HepG2 (cell line): Measurements from ENCODE around the gene DSN1. TPM values are rescaled to one million over a fixed set of nuclear protein-coding genes. Genes with fewer than 3 reads are reported as not detected.

Source experiments
- ATAC-seq: fragments of 200-7000 bp; cut with Tn5 transposase; 3 replicates; pipeline ENCODE4 v1.9.1; 2020; ENCODE audit warnings: mild to moderate bottlenecking, moderate library complexity
- BruUV-seq: library from RNA; stranded (reverse); fragments of 400-500 nt; replicated peaks from 2 replicates; lab custom pipeline; 2021; lab: Mats Ljungman, UMichigan
- CTCF ChIA-PET: fragments of 300-600 bp; formaldehyde crosslinking; extraction: SDS; loops from one replicate; lab custom pipeline; 2021; ENCODE audit warnings: low total read pairs, inconsistent platforms, low intra/inter-chr PET ratio; lab: Yijun Ruan, JAX
- POLR2A ChIA-PET: fragments of 350-600 bp; sonication (Branson Sonifier 250); formaldehyde crosslinking; loops from one replicate; lab custom pipeline; 2020; ENCODE audit warnings: antibody characterized with exemption, inconsistent platforms; lab: Yijun Ruan, JAX
- DNase-seq: peaks from one replicate; pipeline ENCODE4 v3.0.0-alpha.2; 2015; ENCODE audit warnings: low spot score
- FAIRE-seq: peaks from 3 replicates; lab custom pipeline; 2011; peaks lifted over from hg19 to GRCh38; lab: Jason Lieb, UNC
- H2AFZ ChIP-seq: one replicate; pipeline ENCODE4 v1.6.1; 2011; ENCODE audit warnings: low read length, inconsistent platforms
- H3K27ac ChIP-seq: fragments of 300-600 bp; 3 replicates; pipeline ENCODE4 v1.8.0; 2011; ENCODE audit warnings: mixed run types, mild to moderate bottlenecking, mixed read lengths, low read length, inconsistent platforms; ENCODE audit not compliant: insufficient read depth; ENCODE audit errors: extremely low read length
- H3K27me3 ChIP-seq, 2 experiments: fragments of 200-600 bp in 1 of 2; 2 replicates in 1 of 2; 3 replicates in 1 of 2; pipeline versions ENCODE4 v1.6.0 to v1.8.0; 2011; ENCODE audit warnings: low read length in 2 of 2, mild to moderate bottlenecking in 2 of 2, moderate library complexity in 2 of 2, inconsistent platforms in 1 of 2; ENCODE audit not compliant: insufficient read depth in 2 of 2, control insufficient read depth in 1 of 2
- H3K36me3 ChIP-seq, 2 experiments: fragments of 200-600 bp in 1 of 2; replicated peaks in 1 of 2; 2 replicates in 1 of 2; 3 replicates in 1 of 2; pipeline versions ENCODE4 v1.5.1 to v1.8.0; 2011; ENCODE audit warnings: low read length in 2 of 2, inconsistent platforms in 1 of 2; ENCODE audit not compliant: insufficient read depth in 2 of 2, control insufficient read depth in 1 of 2
- H3K4me1 ChIP-seq: 2 replicates; pipeline ENCODE4 v1.5.1; 2012; ENCODE audit warnings: low read length, inconsistent platforms; ENCODE audit not compliant: insufficient read depth
- H3K4me2 ChIP-seq: 2 replicates; pipeline ENCODE4 v1.6.0; 2011; ENCODE audit warnings: low read depth, low read length, inconsistent platforms
- H3K4me3 ChIP-seq, 3 experiments: fragments of 200-600 bp in 1 of 3; sonication (generic), shearing (Covaris generic) in 1 of 3; replicated peaks in 1 of 3; 2 replicates each; pipeline ENCODE4 v1.5.1; 2011 to 2016; ENCODE audit warnings: low read length in 3 of 3, inconsistent platforms in 2 of 3, low read depth in 2 of 3, mild to moderate bottlenecking in 2 of 3, control low read depth in 1 of 3, mixed read lengths in 1 of 3; ENCODE audit not compliant: insufficient read depth in 1 of 3
- H3K79me2 ChIP-seq: one replicate; pipeline ENCODE4 v1.6.1; 2011; ENCODE audit warnings: low read length, inconsistent platforms; ENCODE audit not compliant: insufficient read depth
- H3K9ac ChIP-seq: 2 replicates; pipeline ENCODE4 v1.6.0; 2011; ENCODE audit warnings: mild to moderate bottlenecking, low read depth, low read length, inconsistent platforms; ENCODE audit not compliant: insufficient read depth
- H3K9me3 ChIP-seq: 2 replicates; pipeline ENCODE4 v1.5.1; 2012; ENCODE audit warnings: mild to moderate bottlenecking, low read length
- H4K20me1 ChIP-seq: 2 replicates; pipeline ENCODE4 v1.6.0; 2011; ENCODE audit warnings: inconsistent platforms, mild to moderate bottlenecking, low read length, moderate library complexity; ENCODE audit not compliant: insufficient read depth
- CBX5 ChIP-seq: sonication (generic); formaldehyde crosslinking; IDR thresholded peaks from 2 replicates; pipeline ENCODE4 v1.4.0; 2020; ENCODE audit warnings: missing genetic modification reagents, borderline replicate concordance
- CENPT ChIP-seq: sonication (generic); formaldehyde crosslinking; IDR thresholded peaks from 2 replicates; pipeline ENCODE4 v1.8.0; 2022; ENCODE audit warnings: low read depth, mild to moderate bottlenecking, moderate library complexity, missing genetic modification reagents
- FOXK2 ChIP-seq: fragments of 450-650 bp; IDR thresholded peaks from 2 replicates; pipeline ENCODE4 v1.6.1; 2016
- GFI1 ChIP-seq: sonication (generic); formaldehyde crosslinking; IDR thresholded peaks from 2 replicates; pipeline ENCODE4 v1.5.0; 2020; ENCODE audit warnings: missing genetic modification reagents, mild to moderate bottlenecking, borderline replicate concordance
- HDAC2 ChIP-seq: sonication (generic); formaldehyde crosslinking; IDR thresholded peaks from 2 replicates; pipeline ENCODE4 v1.4.0; 2020; ENCODE audit warnings: missing genetic modification reagents
- MBNL3 ChIP-seq: fragments of 250-450 bp; sonication (Bioruptor Pico); conservative IDR thresholded peaks from 2 replicates; pipeline ENCODE4 v1.8.0; 2022; ENCODE audit warnings: mild to moderate bottlenecking, inconsistent platforms
- PHF20 ChIP-seq: sonication (generic); formaldehyde crosslinking; IDR thresholded peaks from 2 replicates; pipeline ENCODE4 v1.5.0; 2020; ENCODE audit warnings: mild to moderate bottlenecking, missing genetic modification reagents
- SP5 ChIP-seq: IDR thresholded peaks from 2 replicates; pipeline ENCODE4 v1.6.1; 2016; ENCODE audit warnings: low read depth, borderline replicate concordance
- THAP11 ChIP-seq: IDR thresholded peaks from 2 replicates; pipeline ENCODE4 v1.6.1; 2016; ENCODE audit warnings: missing biosample characterization, missing genetic modification reagents
- ZMYM3 ChIP-seq: sonication (generic); formaldehyde crosslinking; IDR thresholded peaks from 2 replicates; pipeline ENCODE4 v1.5.1; 2020; ENCODE audit warnings: mild to moderate bottlenecking, missing genetic modification reagents
- ZNF607 ChIP-seq: sonication (generic); formaldehyde crosslinking; IDR thresholded peaks from 2 replicates; pipeline ENCODE4 v1.5.1; 2020; ENCODE audit warnings: missing genetic modification reagents, mild to moderate bottlenecking, borderline replicate concordance
- ZNF615 ChIP-seq: sonication (generic); formaldehyde crosslinking; IDR thresholded peaks from 2 replicates; pipeline ENCODE4 v1.5.0; 2020; ENCODE audit warnings: mild to moderate bottlenecking, missing genetic modification reagents, borderline replicate concordance
- ZNF747 ChIP-seq: sonication (generic); formaldehyde crosslinking; IDR thresholded peaks from 2 replicates; pipeline ENCODE4 v1.8.1; 2023; ENCODE audit warnings: missing genetic modification reagents, mild to moderate bottlenecking, borderline replicate concordance
- ZNF768 ChIP-seq: sonication (generic); formaldehyde crosslinking; IDR thresholded peaks from 2 replicates; pipeline ENCODE4 v1.4.0; 2020; ENCODE audit warnings: missing genetic modification reagents
- WGBS: methylation state at CpG from one replicate; pipeline ENCODE4 v1.1.6; 2017; ENCODE audit warnings: low lambda C conversion rate; 5-methylcytosine and 5-hydroxymethylcytosine counted together
- in situ Hi-C: cut with HindIII; loops from 2 replicates; pipeline ENCODE4 v1.10.0; 2017; ENCODE audit warnings: low pct_unique_long_range_greater_than_20kb; ENCODE audit not compliant: extremely low pct_ligation_motif_present
- intact Hi-C: fragments of 100-400 bp; cut with micrococcal nuclease; formaldehyde crosslinking; loops from one replicate; pipeline ENCODE4 v1.10.0; 2022; ENCODE audit not compliant: unreplicated experiment
- polyA plus RNA-seq, 8 experiments: library from polyadenylated mRNA; depleted of rRNA in 3 of 8; stranded (reverse) in 7 of 8; unstranded in 1 of 8; fragments of >200 nt; fragmentation: Illumina TruSeq in 4 of 8; extraction: Trizol in 4 of 8; gene quantifications; 2 replicates each; pipeline versions ENCODE4 v1.2.1 to v1.2.3, GENCODE V29; 2011 to 2016; ENCODE audit warnings: low read depth in 4 of 8, missing spikeins in 1 of 8, mixed read lengths in 1 of 8; ENCODE audit not compliant: insufficient read depth in 1 of 8
- total RNA-seq, 5 experiments: library from RNA; depleted of rRNA; stranded (reverse); fragments of >200 nt; fragmentation: Illumina TruSeq; extraction: Trizol; gene quantifications; 2 replicates each; pipeline ENCODE4 v1.2.3, GENCODE V29; 2016; ENCODE audit warnings: low read depth in 1 of 5

Gene DSN1
- total and polyA plus RNA-seq, 2 of the 13 experiments (the other 11 are each of a cell fraction or from before 2014, with no cell fraction given), result 18.7 to 53.7 TPM

DNA sequence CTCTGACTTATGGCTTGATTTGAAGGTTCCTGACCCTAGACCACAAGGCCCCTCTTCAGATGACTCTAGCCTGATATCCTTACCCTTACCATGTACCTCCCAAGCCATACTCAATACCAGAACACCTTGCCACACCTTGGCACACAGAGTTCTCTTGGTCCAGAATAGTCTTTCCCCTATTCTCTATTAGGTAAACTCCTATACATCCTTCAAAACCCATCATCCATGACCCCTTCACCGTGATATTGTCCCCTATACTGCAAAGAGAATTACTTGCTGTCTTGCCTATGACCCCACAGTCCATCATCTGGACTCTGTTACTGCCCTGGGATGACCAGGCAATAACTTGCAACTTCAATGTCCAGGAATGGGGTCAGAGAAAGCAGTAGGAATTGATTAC, 31.8 kb upstream of the DSN1 start:
- peaks cover 9% of the 10 kb centered on the region for H3K4me1 ChIP-seq
- POLR2A ChIA-PET, result no interaction called here
- H3K27me3 ChIP-seq, result no peaks in the 10 kb centered on the region
- no peaks in the 10 kb centered on the region for H4K20me1 ChIP-seq
- ATAC-seq, result no peak
- H3K4me2 ChIP-seq, result no peak overlapping the region
- H2AFZ ChIP-seq, result no peak overlapping the region
- no peak for DNase-seq
- no peaks in the 10 kb centered on the region for H3K9me3 ChIP-seq
- no peaks in the 10 kb centered on the region for H3K79me2 ChIP-seq
- CTCF ChIA-PET, result no interaction called here
- H3K36me3 ChIP-seq, result peaks cover 40 to 73% of the 10 kb centered on the region in 2 experiments; a peak in 4 of 5 replicates
- H3K9ac ChIP-seq, result no peak overlapping the region
- WGBS, result 91% methylated on average over 1 of the region's 1 CpG
- no peak for TF ChIP-seq MBNL3 (CRISPR knock-in tag)
- no peak for TF ChIP-seq GFI1 (CRISPR knock-in tag)
- TF ChIP-seq ZNF615 (CRISPR knock-in tag), result no peak
- TF ChIP-seq SP5 (CRISPR knock-in tag), result no peak
- TF ChIP-seq HDAC2 (CRISPR knock-in tag), result no peak
- TF ChIP-seq CENPT (CRISPR knock-in tag), result no peak
- no peak for TF ChIP-seq ZNF607 (CRISPR knock-in tag)
- no peak overlapping the region for H3K27ac ChIP-seq
- in situ Hi-C loops, result no loop called here
- no TSS peak for BruUV-seq
- intact Hi-C loops, result no loop called here
- no peak for FAIRE-seq
- H3K4me3 ChIP-seq, result no peak overlapping the region

DNA sequence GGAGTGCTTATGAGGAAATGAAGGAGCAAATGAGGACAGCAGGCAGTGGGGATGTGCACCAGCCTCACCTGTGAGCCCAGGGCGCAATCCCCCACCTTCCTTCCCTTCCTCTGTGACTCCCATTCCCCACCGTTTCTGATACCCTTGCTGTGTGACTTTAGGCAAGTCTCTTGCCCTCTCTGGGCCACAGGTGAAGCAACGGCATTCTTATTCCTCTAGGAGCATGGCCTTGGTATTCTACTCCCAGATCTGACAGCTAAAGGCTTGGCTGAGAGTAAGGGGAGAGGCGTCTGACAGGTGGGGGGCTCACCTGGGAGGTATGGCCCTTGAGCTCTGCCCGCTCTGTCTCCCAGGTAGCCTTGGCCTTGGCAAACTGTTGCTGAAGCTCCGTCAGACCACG, 30.9 kb upstream of the DSN1 start:
- BruUV-seq, result no TSS peak
- CTCF ChIA-PET, result no interaction called here
- no peaks in the 10 kb centered on the region for H3K9me3 ChIP-seq
- H3K4me1 ChIP-seq, result peaks cover 9% of the 10 kb centered on the region
- H3K9ac ChIP-seq, result no peak overlapping the region
- H3K4me2 ChIP-seq, result no peak overlapping the region
- H3K36me3 ChIP-seq, result peaks cover 38 to 79% of the 10 kb centered on the region in 2 experiments; a peak in 4 of 5 replicates
- H3K79me2 ChIP-seq, result no peaks in the 10 kb centered on the region
- no peak overlapping the region for H2AFZ ChIP-seq
- intact Hi-C loops, result no loop called here
- no peak overlapping the region for H3K4me3 ChIP-seq
- TF ChIP-seq CBX5 (CRISPR knock-in tag), result no peak
- TF ChIP-seq THAP11 (CRISPR knock-in tag), result no peak
- TF ChIP-seq PHF20 (CRISPR knock-in tag), result no peak
- TF ChIP-seq ZMYM3 (CRISPR knock-in tag), result peak; percentile 62; the same call in 1 of the 2 replicates
- no peak for TF ChIP-seq ZNF747 (CRISPR knock-in tag)
- peak; percentile 98 for TF ChIP-seq ZNF768
- TF ChIP-seq FOXK2, result no peak
- in situ Hi-C loops, result no loop called here
- no peaks in the 10 kb centered on the region for H4K20me1 ChIP-seq
- 86% methylated on average over 7 of the region's 7 CpGs for WGBS
- no peak for DNase-seq
- FAIRE-seq, result no peak
- no peaks in the 10 kb centered on the region for H3K27me3 ChIP-seq
- POLR2A ChIA-PET, result no interaction called here
- ATAC-seq, result no peak
- no peak overlapping the region for H3K27ac ChIP-seq
